HK-2 (cell line): ENCODE measurements around the gene TUBB2A.
"Not testable (repeated sequence)": the region's sequence is repeated elsewhere in the genome, so short reads cannot be mapped to it uniquely, and the experiment has no call there.

Source experiments
- DNase-seq: peaks from one replicate; pipeline ENCODE4 v3.0.0-alpha.2; 2018; ENCODE audit not compliant: unreplicated experiment

Gene TUBB2A

GRCh38 chr6:3181105-3181504 is 23.8 kb upstream of the TUBB2A start:
- no peak for DNase-seq

- not testable (repeated sequence) for DNase-seq
Observed at GRCh38 chr6:3179945-3180344, 22.6 kb upstream of the TUBB2A start.

- not testable (repeated sequence) for DNase-seq
Observed at GRCh38 chr6:3178666-3179065, 21.3 kb upstream of the TUBB2A start.

GRCh38 chr6:3176562-3177355 is 19.4 kb upstream of the TUBB2A start:
- DNase-seq: peak; percentile 60

- no peak for DNase-seq
Observed at GRCh38 chr6:3175715-3176402, 18.5 kb upstream of the TUBB2A start.

GRCh38 chr6:3173636-3174089 is 16.3 kb upstream of the TUBB2A start:
- not testable (repeated sequence) for DNase-seq

- not testable (repeated sequence) for DNase-seq
Observed at GRCh38 chr6:3172789-3173188, 15.4 kb upstream of the TUBB2A start.

GRCh38 chr6:3171313-3172175 is 14.2 kb upstream of the TUBB2A start:
- DNase-seq: not testable (repeated sequence)

GRCh38 chr6:3170676-3171075 is 13.3 kb upstream of the TUBB2A start:
- DNase-seq: not testable (repeated sequence)

GRCh38 chr6:3168046-3168445 is 10.7 kb upstream of the TUBB2A start:
- DNase-seq: not testable (repeated sequence)

GRCh38 chr6:3166535-3167225 is 9.3 kb upstream of the TUBB2A start:
- DNase-seq: not testable (repeated sequence)

GRCh38 chr6:3165631-3166534 is 8.5 kb upstream of the TUBB2A start:
- no peak for DNase-seq

- no peak for DNase-seq
Observed at GRCh38 chr6:3164388-3164787, 7.0 kb upstream of the TUBB2A start.

GRCh38 chr6:3163248-3163594 is 5.9 kb upstream of the TUBB2A start:
- no peak for DNase-seq

- peak; percentile 62 for DNase-seq
Observed at GRCh38 chr6:3162565-3163247, 5.4 kb upstream of the TUBB2A start.

- DNase-seq: no peak
Observed at GRCh38 chr6:3162067-3162497, 4.7 kb upstream of the TUBB2A start.

GRCh38 chr6:3159805-3160781 is 2.7 kb upstream of the TUBB2A start:
- no peak for DNase-seq
